ENCODE results near the gene INO80E. TPM values are rescaled to one million over a fixed set of nuclear protein-coding genes. Genes with fewer than 3 reads are reported as not detected.
"Not testable (repeated sequence)": the region's sequence is repeated elsewhere in the genome, so short reads cannot be mapped to it uniquely, and the experiment has no call there.

The INO80E gene
- total and polyA plus RNA-seq, 2 donors (not counting 1 experiment from before 2014, with no cell fraction given) = 103 to 113 TPM

DNA sequence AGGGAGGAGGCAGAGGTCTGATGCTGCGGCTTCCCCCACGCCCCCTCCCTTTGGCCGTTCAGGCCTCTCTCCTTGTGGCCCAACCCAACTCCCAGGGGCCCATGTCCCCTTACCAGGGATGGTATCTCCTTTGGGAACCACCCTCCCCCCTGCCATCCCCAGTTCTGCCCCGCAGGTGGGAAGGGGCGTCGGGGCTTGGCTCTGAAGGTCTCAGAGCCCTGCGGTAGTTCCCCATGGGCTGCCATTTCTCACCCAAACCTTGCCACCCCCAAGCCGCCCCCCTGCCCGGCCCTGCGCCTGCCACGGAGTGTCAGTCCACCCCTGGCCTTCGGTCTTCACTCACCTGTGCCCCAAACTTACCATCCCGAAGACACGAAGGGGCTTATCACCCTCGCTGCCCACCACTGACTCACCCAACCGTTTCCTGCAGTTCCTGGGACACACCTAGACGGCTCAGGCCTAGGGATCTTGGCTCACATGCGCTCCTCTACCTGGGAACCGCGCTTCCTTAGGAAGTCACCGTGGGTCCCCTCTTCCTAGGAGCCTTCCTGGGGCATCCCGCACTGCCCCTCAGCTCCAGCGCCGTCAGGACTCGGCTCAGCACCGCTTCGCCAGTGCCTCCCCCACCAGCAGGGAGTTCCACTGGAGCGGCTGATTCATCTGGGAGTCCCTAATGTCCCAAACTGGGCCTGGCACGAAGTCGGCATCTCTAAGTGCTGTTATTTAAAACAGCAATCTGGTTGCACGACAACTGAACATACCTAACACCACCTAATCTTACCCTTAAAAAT, 15.9 kb downstream of the INO80E start:
- Histone ChIP-seq H3K4me2 (replicated peaks; ENCODE audit: low read depth, low read length, poor library complexity, severe bottlenecking) (peak overlapping the region; percentile 83), H3K27ac (ENCODE audit: low read length in 2 of 2) (no peak overlapping the region), H3K4me3 (ENCODE audit: control extremely low read depth in 1 of 5, extremely low read depth in 1 of 5, insufficient read depth in 1 of 5, low read depth in 2 of 5, low read length in 4 of 5) (peak overlapping the region in 2 of 5 experiments; percentile 44 to 50), H2AFZ (ENCODE audit: insufficient read depth, low read depth, low read length, poor library complexity, severe bottlenecking) (peak overlapping the region; percentile 56), H3K36me3 (replicated peaks in 1 of 2; ENCODE audit: control extremely low read depth in 1 of 2, control insufficient read depth in 1 of 2, extremely low read depth in 1 of 2, insufficient read depth in 2 of 2, low read length in 1 of 2) (no peaks in the 10 kb centered on the region), H3K9ac (ENCODE audit: low read length) (peak overlapping the region; percentile 52), H3K9me3 (ENCODE audit: control extremely low read depth in 1 of 3, control insufficient read depth in 2 of 3, insufficient read depth in 1 of 3, low read length in 2 of 3) (peaks cover 0 to 12% (median 0%) of the 10 kb centered on the region in 3 donors), H3K79me2 (ENCODE audit: control insufficient read depth, insufficient read depth, low read length) (peaks cover 2% of the 10 kb centered on the region), H3K4me1 (ENCODE audit: control insufficient read depth in 2 of 2, insufficient read depth in 2 of 2, low read length in 2 of 2) (peaks cover 16 to 21% of the 10 kb centered on the region in 2 donors), H4K20me1 (ENCODE audit: control insufficient read depth, insufficient read depth, low read length, poor library complexity, severe bottlenecking) (no peaks in the 10 kb centered on the region), H3K27me3 (replicated peaks in 1 of 4; ENCODE audit: control extremely low read depth in 1 of 4, control insufficient read depth in 3 of 4, insufficient read depth in 4 of 4, low read length in 3 of 4) (peaks cover 0 to 29% (median 15%) of the 10 kb centered on the region in 4 experiments)
- H3K9me3 Mint-ChIP-seq (ENCODE audit: insufficient read depth) = no peaks in the 10 kb centered on the region
- peak overlapping the region; percentile 86 for H3K4me3 Mint-ChIP-seq
- peaks cover 20% of the 10 kb centered on the region for H3K27me3 Mint-ChIP-seq
- H3K4me1 Mint-ChIP-seq = peaks cover 14% of the 10 kb centered on the region
- WGBS (ENCODE audit: insufficient coverage) = 22% methylated on average over 27 of the region's 31 CpGs
- POLR2A ChIA-PET = interaction anchor here (0.6 to 0.7 kb wide), 3 partner anchors 12 to 192 kb away, joined by 3 read pairs; partner anchors contain the start of gene MVP
- CTCF ChIA-PET = interaction anchor here (0.7 kb wide), 1 partner anchor 148 kb away, joined by 3 read pairs; no protein-coding TSS in a partner anchor
- no peak overlapping the region for H3K27ac Mint-ChIP-seq
- DNase-seq = no peak
- no peak for ATAC-seq (ENCODE audit: low read depth)
- intact Hi-C loops (cut with micrococcal nuclease) = no loop called here
- TF ChIP-seq, protein P1, sequence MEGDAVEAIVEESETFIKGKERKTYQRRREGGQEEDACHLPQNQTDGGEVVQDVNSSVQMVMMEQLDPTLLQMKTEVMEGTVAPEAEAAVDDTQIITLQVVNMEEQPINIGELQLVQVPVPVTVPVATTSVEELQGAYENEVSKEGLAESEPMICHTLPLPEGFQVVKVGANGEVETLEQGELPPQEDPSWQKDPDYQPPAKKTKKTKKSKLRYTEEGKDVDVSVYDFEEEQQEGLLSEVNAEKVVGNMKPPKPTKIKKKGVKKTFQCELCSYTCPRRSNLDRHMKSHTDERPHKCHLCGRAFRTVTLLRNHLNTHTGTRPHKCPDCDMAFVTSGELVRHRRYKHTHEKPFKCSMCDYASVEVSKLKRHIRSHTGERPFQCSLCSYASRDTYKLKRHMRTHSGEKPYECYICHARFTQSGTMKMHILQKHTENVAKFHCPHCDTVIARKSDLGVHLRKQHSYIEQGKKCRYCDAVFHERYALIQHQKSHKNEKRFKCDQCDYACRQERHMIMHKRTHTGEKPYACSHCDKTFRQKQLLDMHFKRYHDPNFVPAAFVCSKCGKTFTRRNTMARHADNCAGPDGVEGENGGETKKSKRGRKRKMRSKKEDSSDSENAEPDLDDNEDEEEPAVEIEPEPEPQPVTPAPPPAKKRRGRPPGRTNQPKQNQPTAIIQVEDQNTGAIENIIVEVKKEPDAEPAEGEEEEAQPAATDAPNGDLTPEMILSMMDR (IDR thresholded peaks at IDR 0.05) = no peak
- TF ChIP-seq EZH2 (IDR thresholded peaks at IDR 0.05; ENCODE audit: borderline replicate concordance, insufficient read depth, low read depth, low read length, poor library complexity, severe bottlenecking) = no peak

DNA sequence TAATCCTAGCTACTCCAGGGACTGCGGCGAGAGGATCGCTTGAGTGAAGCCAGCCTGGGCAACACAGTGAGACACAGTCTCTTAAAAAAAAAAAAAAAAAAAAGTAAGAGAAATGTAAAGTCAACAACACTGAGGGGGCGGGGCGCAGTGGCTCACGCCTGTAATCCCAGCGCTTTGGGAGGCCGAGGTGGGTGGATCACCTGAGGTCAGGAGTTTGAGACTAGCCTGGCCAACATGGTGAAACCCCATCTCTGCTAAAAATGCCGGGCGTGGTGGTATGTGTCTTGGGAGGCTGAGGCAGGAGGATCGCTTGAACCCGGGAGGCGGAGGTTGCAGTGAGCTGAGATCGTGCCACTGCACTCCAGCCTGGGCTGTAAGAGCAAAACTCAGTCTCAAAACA, 16.6 kb downstream of the INO80E start:
- H2AFZ ChIP-seq (ENCODE audit: insufficient read depth, low read depth, low read length, poor library complexity, severe bottlenecking); H3K9me3 Mint-ChIP-seq (ENCODE audit: insufficient read depth); H3K79me2 ChIP-seq (ENCODE audit: control insufficient read depth, insufficient read depth, low read length); DNase-seq; intact Hi-C loops (cut with micrococcal nuclease); H3K4me3 Mint-ChIP-seq; ATAC-seq (ENCODE audit: low read depth); H4K20me1 ChIP-seq (ENCODE audit: control insufficient read depth, insufficient read depth, low read length, poor library complexity, severe bottlenecking); H3K27ac Mint-ChIP-seq; H3K4me2 ChIP-seq (replicated peaks; ENCODE audit: low read depth, low read length, poor library complexity, severe bottlenecking); H3K36me3 ChIP-seq (replicated peaks in 1 of 2; ENCODE audit: control extremely low read depth in 1 of 2, control insufficient read depth in 1 of 2, extremely low read depth in 1 of 2, insufficient read depth in 2 of 2, low read length in 1 of 2); H3K27ac ChIP-seq (ENCODE audit: low read length in 2 of 2); H3K9ac ChIP-seq (ENCODE audit: low read length); H3K4me3 ChIP-seq (ENCODE audit: control extremely low read depth in 1 of 5, extremely low read depth in 1 of 5, insufficient read depth in 1 of 5, low read depth in 2 of 5, low read length in 4 of 5): not testable (repeated sequence)
- H3K27me3 ChIP-seq (replicated peaks in 1 of 4; ENCODE audit: control extremely low read depth in 1 of 4, control insufficient read depth in 3 of 4, insufficient read depth in 4 of 4, low read length in 3 of 4) = peaks cover 0 to 29% (median 15%) of the 10 kb centered on the region in 4 experiments
- H3K9me3 ChIP-seq (ENCODE audit: control extremely low read depth in 1 of 3, control insufficient read depth in 2 of 3, insufficient read depth in 1 of 3, low read length in 2 of 3) = peaks cover 0 to 12% (median 0%) of the 10 kb centered on the region in 3 donors
- H3K4me1 Mint-ChIP-seq = peaks cover 14% of the 10 kb centered on the region
- H3K27me3 Mint-ChIP-seq = peaks cover 20% of the 10 kb centered on the region
- CTCF ChIA-PET = interaction anchor here (0.7 kb wide), 1 partner anchor 148 kb away, joined by 3 read pairs; no protein-coding TSS in a partner anchor
- peaks cover 16 to 21% of the 10 kb centered on the region in 2 donors for H3K4me1 ChIP-seq (ENCODE audit: control insufficient read depth in 2 of 2, insufficient read depth in 2 of 2, low read length in 2 of 2)
- WGBS (ENCODE audit: insufficient coverage) = 93% methylated on average over 3 of the region's 14 CpGs
- POLR2A ChIA-PET = interaction anchor here (0.6 kb wide), 1 partner anchor 39 kb away, joined by 3 read pairs; no protein-coding TSS in a partner anchor

DNA sequence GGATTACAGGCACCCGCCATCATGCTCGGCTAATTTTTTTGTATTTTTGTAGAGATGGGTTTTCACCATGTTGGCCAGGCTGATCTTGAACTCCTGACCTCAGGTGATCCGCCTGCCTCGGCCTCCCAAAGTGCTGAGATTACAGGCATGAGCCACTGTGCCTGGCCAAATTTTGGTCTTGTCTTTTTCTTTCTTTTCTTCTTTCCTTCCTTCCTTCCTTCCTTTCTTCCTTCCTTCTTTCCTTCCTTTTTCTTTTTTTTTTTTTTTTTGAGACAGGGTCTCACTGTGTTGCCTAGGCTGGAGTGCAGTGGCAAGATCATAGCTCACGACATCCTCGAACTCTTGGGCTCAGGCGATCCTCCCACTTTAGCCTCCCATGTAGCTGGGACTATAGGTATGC, 19.4 kb downstream of the INO80E start:
- H3K36me3 ChIP-seq (replicated peaks in 1 of 2; ENCODE audit: control extremely low read depth in 1 of 2, control insufficient read depth in 1 of 2, extremely low read depth in 1 of 2, insufficient read depth in 2 of 2, low read length in 1 of 2); H3K27me3 Mint-ChIP-seq; H3K79me2 ChIP-seq (ENCODE audit: control insufficient read depth, insufficient read depth, low read length); DNase-seq; H3K4me3 Mint-ChIP-seq; H3K4me2 ChIP-seq (replicated peaks; ENCODE audit: low read depth, low read length, poor library complexity, severe bottlenecking); H3K4me3 ChIP-seq (ENCODE audit: control extremely low read depth in 1 of 5, extremely low read depth in 1 of 5, insufficient read depth in 1 of 5, low read depth in 2 of 5, low read length in 4 of 5); H3K9me3 Mint-ChIP-seq (ENCODE audit: insufficient read depth); H3K9ac ChIP-seq (ENCODE audit: low read length); H3K27ac ChIP-seq (ENCODE audit: low read length in 2 of 2); H4K20me1 ChIP-seq (ENCODE audit: control insufficient read depth, insufficient read depth, low read length, poor library complexity, severe bottlenecking); H3K9me3 ChIP-seq (ENCODE audit: control extremely low read depth in 1 of 3, control insufficient read depth in 2 of 3, insufficient read depth in 1 of 3, low read length in 2 of 3); H2AFZ ChIP-seq (ENCODE audit: insufficient read depth, low read depth, low read length, poor library complexity, severe bottlenecking); intact Hi-C loops (cut with micrococcal nuclease); ATAC-seq (ENCODE audit: low read depth); H3K27ac Mint-ChIP-seq: not testable (repeated sequence)
- H3K4me1 Mint-ChIP-seq = peaks cover 12% of the 10 kb centered on the region
- POLR2A ChIA-PET = interaction anchor here (0.7 kb wide), 1 partner anchor 10 kb away, joined by 4 read pairs; no protein-coding TSS in a partner anchor
- WGBS (ENCODE audit: insufficient coverage) = 96% methylated on average over 4 of the region's 7 CpGs
- peaks cover 0 to 16% (median 11%) of the 10 kb centered on the region in 4 experiments for H3K27me3 ChIP-seq (replicated peaks in 1 of 4; ENCODE audit: control extremely low read depth in 1 of 4, control insufficient read depth in 3 of 4, insufficient read depth in 4 of 4, low read length in 3 of 4)
- CTCF ChIA-PET = interaction anchor here (0.6 kb wide), 1 partner anchor 33 kb away, joined by 5 read pairs; no protein-coding TSS in a partner anchor
- peaks cover 11 to 16% of the 10 kb centered on the region in 2 donors for H3K4me1 ChIP-seq (ENCODE audit: control insufficient read depth in 2 of 2, insufficient read depth in 2 of 2, low read length in 2 of 2)
